Breast epithelium (tissue), 4 donors: ENCODE measurements around the gene EIF6. TPM values are rescaled to one million over a fixed set of nuclear protein-coding genes. Genes with fewer than 3 reads are reported as not detected.

Source experiments
- DNase-seq, 2 donors: peaks; one replicate each; pipeline ENCODE4 v3.0.0-alpha.2; 2019; ENCODE audit warnings: low spot score in 2 of 2
- H3K27ac ChIP-seq, 2 donors: fragments of 200-600 bp; sonication (generic) in 1 of 2; one replicate each; pipeline ENCODE4 v1.5.1; 2016 to 2019; ENCODE audit warnings: mild to moderate bottlenecking in 1 of 2
- H3K27me3 ChIP-seq, 2 donors: fragments of 200-600 bp; sonication (generic) in 1 of 2; one replicate each; pipeline versions ENCODE4 v1.5.1 to v1.6.0; 2017 to 2019; ENCODE audit warnings: control low read depth in 1 of 2, mild to moderate bottlenecking in 1 of 2
- H3K36me3 ChIP-seq: fragments of 200-600 bp; one replicate; pipeline ENCODE4 v1.5.1; 2019
- H3K4me1 ChIP-seq, 2 donors: fragments of 200-600 bp; sonication (generic); one replicate each; pipeline ENCODE4 v1.5.1; 2016 to 2019; ENCODE audit warnings: control low read depth in 1 of 2
- H3K4me3 ChIP-seq, 3 donors: fragments of 200-600 bp; sonication (generic); 1 replicate in 2 of 3; 2 replicates in 1 of 3; pipeline ENCODE4 v1.5.1; 2016 to 2019; ENCODE audit warnings: mild to moderate bottlenecking in 3 of 3, moderate library complexity in 2 of 3
- H3K9me3 ChIP-seq, 2 donors: fragments of 200-600 bp; sonication (generic) in 1 of 2; one replicate each; pipeline ENCODE4 v1.5.1; 2016 to 2019; ENCODE audit warnings: control low read depth in 1 of 2
- CTCF ChIP-seq, 3 donors: fragments of 450-650 bp; IDR thresholded peaks; one replicate each; pipeline ENCODE4 v1.5.1; 2016 to 2017; ENCODE audit warnings: antibody characterized with exemption in 3 of 3, mild to moderate bottlenecking in 3 of 3, moderate library complexity in 3 of 3
- POLR2A ChIP-seq: fragments of 450-650 bp; IDR thresholded peaks from one replicate; pipeline ENCODE4 v1.6.1; 2016; ENCODE audit warnings: antibody characterized with exemption, mild to moderate bottlenecking, moderate library complexity
- POLR2AphosphoS5 ChIP-seq, 3 donors: sonication (generic); formaldehyde crosslinking; IDR thresholded peaks; one replicate each; pipeline ENCODE4 v1.6.1; 2017; ENCODE audit warnings: antibody characterized with exemption in 3 of 3
- intact Hi-C: fragments of 100-400 bp; cut with DNase I; formaldehyde crosslinking; loops from one replicate; pipeline ENCODE4 v1.15.1; 2023; ENCODE audit warnings: low total_unique reads
- total RNA-seq, 3 donors: library from RNA; depleted of rRNA; stranded (reverse); fragments of >200 nt; gene quantifications; one replicate each; pipeline ENCODE4 v1.1.0, GENCODE V29; 2016

Gene EIF6
- total RNA-seq, 3 donors from 2014 or later = 81.9 to 98.6 (median 88.0) TPM

DNA sequence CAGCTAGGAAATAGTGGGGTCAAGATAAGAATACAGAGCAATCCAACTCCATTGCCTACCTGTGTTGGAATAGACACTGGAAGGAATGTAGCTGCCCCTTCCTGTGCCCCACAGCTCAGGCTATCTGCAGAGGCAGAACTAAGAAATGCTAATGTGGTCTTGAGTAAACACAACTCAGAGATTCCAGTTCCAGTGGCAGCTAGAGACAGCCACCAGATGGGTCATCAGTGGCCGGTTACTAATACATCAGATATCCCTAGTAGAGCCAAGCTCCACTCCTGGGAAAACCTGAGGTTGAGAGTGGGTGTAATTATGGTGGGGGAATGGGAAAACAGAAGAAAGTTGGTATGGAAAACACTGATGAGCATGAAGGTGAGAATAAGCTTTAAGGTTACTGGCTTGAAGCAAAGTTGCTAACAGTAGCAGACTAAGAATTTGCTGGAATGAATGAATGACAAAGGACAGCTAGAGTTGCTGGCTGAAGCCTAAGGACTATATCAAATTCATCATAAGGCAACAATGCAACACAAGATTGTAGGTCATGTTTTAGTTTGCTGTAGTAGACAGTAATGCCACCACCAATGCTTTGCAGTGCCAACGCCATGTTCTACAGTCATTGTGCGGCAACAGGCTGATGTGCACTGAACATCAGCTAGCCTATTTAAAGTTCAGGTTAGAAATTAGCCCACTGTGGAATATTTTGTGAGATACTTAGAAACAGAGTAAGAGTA lies 36.0 kb upstream of the EIF6 start:
- Histone ChIP-seq H3K36me3 (no peaks in the 10 kb centered on the region), H3K4me1 (no peaks in the 10 kb centered on the region), H3K4me3 (no peak overlapping the region), H3K27ac (no peak overlapping the region), H3K9me3 (no peaks in the 10 kb centered on the region), H3K27me3 (no peaks in the 10 kb centered on the region)
- TF ChIP-seq CTCF (IDR thresholded peaks at IDR 0.05) (no peak), POLR2A (no peak), POLR2AphosphoS5 (IDR thresholded peaks at IDR 0.05) (no peak)
- DNase-seq = no peak
- intact Hi-C loops = no loop called here

- DNase-seq = no peak
- H3K4me3 ChIP-seq = no peak overlapping the region
- no peaks in the 10 kb centered on the region for H3K4me1 ChIP-seq
- H3K9me3 ChIP-seq = no peaks in the 10 kb centered on the region
- TF ChIP-seq CTCF (IDR thresholded peaks at IDR 0.05) (no peak), POLR2A (no peak), POLR2AphosphoS5 (IDR thresholded peaks at IDR 0.05) (no peak)
- no peak overlapping the region for H3K27ac ChIP-seq
- intact Hi-C loops = no loop called here
- no peaks in the 10 kb centered on the region for H3K27me3 ChIP-seq
- H3K36me3 ChIP-seq = no peaks in the 10 kb centered on the region
Measured at GRCh38 chr20:35319871-35320197, 35.3 kb upstream of the EIF6 start.

GRCh38 chr20:35319192-35319870 lies 34.8 kb upstream of the EIF6 start:
- H3K36me3 ChIP-seq = no peaks in the 10 kb centered on the region
- no peaks in the 10 kb centered on the region for H3K9me3 ChIP-seq
- DNase-seq = no peak
- H3K27me3 ChIP-seq = no peaks in the 10 kb centered on the region
- H3K4me1 ChIP-seq = no peaks in the 10 kb centered on the region
- TF ChIP-seq POLR2A (no peak), POLR2AphosphoS5 (IDR thresholded peaks at IDR 0.05) (no peak), CTCF (IDR thresholded peaks at IDR 0.05) (no peak)
- H3K4me3 ChIP-seq = no peak overlapping the region
- intact Hi-C loops = no loop called here
- H3K27ac ChIP-seq = peak overlapping the region; percentile 23 to 65

DNA sequence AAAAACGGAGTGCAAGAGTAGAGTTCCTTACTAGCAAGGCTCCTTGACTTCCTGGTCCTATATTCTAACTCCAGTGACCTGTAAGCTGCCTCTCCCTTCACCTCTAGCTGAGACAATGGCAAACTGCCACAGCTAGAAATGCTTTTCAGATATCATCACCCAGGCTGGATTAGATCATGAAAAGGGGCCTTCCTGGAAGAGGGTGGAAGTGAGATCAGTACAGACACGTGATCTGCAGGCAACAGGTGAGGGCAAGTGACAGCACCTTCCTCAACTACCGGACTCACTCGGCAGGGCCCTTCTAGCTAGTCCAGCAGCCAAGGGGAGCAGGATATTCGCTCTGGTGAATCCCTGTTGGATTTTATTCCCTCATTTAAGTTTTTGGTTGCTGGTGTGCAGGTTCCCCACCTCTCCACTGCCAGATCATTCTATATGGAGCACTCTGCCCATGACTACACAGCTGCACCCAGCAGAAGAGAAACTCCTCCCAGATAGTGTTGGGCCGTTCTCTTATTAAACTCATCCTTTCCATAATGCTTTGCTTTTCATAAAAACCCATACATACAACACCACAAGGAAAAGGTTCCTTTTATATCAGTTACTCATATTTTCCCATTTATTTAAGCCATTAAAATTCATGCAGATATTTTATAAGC lies 34.1 kb upstream of the EIF6 start:
- intact Hi-C loops = no loop called here
- peak overlapping the region; percentile 65 to 76 for H3K27ac ChIP-seq
- TF ChIP-seq POLR2AphosphoS5 (IDR thresholded peaks at IDR 0.05) (no peak), POLR2A (no peak), CTCF (IDR thresholded peaks at IDR 0.05) (no peak)
- H3K4me3 ChIP-seq = no peak overlapping the region
- H3K9me3 ChIP-seq = no peaks in the 10 kb centered on the region
- no peaks in the 10 kb centered on the region for H3K4me1 ChIP-seq
- peak in 1 of 2 donors; percentile 30 for DNase-seq
- no peaks in the 10 kb centered on the region for H3K27me3 ChIP-seq
- H3K36me3 ChIP-seq = no peaks in the 10 kb centered on the region
